DMS53 treated with DMSO at 0.1 percent for 48 hours (cell line): ENCODE measurements around the gene MED10.
"Not testable (repeated sequence)": the region's sequence is repeated elsewhere in the genome, so short reads cannot be mapped to it uniquely, and the experiment has no call there.

Experiments used
- DNase-seq: peaks from one replicate; lab custom pipeline; 2025; ENCODE audit not compliant: unreplicated experiment; lab: John Stamatoyannopoulos, UW

Gene MED10

DNA sequence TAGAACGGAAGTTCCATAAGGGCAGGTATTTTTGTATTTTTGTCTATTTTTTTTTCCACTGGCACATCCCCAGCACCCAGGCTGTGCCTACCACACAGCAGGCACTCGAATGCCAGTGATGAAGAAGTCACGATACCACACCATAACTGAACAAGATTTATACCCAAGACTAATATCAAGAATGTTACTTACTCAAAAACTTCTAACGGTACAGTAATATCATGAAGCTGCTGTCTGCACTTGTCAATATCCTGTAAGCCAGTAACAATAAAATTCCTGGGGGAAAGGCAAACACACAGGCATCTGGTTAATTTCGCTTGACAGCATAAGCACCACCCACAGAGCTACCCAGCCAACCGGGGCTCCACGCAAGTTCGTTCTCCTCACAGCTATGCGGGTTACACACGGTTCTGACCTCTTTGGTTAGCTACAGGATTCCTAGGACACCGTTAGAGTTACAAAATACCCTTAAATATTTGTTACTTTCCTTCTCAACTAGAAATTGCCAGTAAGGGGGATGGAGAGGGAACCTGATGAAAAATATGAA lies 1.3 kb downstream of the MED10 start:
- no peak for DNase-seq

DNA sequence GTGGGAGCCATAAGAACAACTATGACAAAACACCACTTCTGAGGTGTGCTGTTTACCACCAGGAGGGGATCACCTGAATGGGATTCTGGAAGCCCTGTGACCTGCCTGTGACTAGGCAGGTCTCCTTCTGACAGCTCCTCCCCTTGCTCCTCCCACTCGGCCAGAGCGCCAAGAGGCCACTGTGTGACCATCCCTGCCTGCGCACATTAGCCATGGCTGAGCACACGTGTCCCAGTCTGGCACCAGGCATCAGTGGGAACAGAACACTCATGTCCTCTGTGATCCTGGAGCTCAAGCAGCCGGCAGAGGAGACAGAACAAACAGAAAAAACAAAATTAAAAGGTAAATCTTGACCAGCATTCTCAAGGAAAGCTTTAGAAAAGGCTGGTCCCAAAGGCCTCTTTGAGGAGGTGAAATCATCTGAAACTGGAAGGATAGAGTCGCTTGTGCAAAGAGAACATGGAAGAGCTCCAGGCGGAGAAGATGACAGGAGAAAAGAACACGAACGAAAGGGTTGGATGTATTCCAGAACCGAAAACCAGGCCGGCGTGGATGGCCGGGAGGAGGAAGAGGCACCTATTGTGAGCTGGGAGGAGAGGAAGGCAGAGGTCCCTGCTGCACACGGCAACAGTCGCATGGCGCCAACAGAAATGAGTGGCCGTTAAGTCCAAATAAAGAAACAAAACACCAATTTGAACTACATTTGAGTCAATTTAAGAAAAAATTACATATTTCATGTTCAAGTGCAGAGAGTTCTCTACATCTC lies 5.1 kb downstream of the MED10 start:
- no peak for DNase-seq

GRCh38 chr5:6372251-6373080 lies 5.9 kb downstream of the MED10 start:
- DNase-seq = no peak

DNA sequence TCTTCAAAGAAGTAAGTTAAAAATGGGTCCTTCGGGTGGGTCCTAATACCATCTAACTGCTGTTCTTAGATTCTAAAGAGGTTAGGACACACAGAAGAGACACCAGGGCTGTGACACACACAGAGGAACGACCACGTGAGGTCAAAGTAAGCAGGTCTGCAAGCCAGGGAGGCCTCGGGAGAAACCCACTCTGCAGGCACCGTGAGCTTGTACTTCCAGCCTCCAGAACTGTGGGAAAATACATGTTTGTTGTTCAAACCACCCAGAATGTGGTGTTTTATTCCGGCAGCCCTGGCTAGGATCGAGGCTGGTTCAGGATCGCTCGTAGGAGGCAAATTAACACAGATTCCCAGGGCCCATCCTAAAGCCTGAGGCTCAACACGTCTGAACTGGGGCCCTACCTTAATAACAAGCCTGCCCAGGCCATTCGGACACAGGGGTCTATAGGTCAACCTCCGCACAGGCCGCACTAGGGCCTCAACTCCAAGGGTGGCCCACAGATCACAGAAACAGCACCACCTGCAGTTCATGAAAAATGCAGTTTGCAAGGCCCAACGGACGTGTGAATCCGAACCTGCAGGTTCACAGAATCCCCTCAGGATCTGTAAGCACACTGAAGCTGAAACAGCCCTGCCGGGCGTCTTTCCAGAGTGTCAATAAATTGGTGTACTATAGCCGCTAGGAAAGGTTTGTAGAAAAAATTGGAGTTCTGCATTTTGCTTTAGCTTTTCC lies 7.1 kb downstream of the MED10 start:
- DNase-seq = no peak

GRCh38 chr5:6370580-6370979 lies 7.8 kb downstream of the MED10 start:
- DNase-seq = no peak

- DNase-seq = no peak
These were observed 12.3 kb downstream of the MED10 start for GRCh38 chr5:6365977-6366590.

DNA sequence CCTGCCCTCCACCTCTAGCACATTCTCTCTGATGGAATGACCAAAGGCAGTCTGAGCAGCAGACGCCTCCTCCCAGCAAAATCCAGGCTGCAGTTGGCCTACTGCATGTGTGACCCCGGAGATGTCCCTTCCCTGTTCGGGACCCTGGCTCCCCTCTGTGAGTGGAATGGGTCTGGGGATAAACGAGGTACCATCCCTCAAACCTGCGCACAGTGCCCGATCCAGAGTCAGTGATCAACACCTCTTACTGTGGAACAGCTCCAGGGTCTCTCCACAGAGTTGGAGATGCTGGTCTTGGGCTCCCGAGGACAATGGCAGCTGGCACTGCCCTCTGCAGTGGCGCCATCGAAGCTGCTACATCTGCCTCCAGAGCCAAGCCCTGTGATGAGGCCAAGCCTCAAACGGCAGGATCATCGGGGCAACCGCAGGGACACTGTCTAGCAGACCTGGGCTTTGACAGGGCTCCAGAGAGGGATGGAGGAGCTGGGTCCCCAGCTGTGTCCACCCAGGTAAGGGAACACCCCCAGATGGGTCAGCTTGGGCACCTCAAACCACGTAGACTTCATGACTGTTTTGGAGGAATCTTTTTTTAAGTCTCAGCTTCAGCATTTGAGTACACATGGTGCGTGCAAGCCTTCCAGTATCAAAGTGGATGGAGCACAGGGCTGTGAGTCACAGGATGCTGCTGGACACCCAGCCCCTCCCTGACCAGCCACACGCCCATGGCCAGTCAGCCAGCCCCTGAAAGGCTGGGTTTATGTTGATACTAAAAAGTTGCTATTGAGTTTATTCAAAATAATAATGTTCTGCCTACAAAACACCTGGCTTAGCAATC lies 13.0 kb downstream of the MED10 start:
- DNase-seq = no peak

DNA sequence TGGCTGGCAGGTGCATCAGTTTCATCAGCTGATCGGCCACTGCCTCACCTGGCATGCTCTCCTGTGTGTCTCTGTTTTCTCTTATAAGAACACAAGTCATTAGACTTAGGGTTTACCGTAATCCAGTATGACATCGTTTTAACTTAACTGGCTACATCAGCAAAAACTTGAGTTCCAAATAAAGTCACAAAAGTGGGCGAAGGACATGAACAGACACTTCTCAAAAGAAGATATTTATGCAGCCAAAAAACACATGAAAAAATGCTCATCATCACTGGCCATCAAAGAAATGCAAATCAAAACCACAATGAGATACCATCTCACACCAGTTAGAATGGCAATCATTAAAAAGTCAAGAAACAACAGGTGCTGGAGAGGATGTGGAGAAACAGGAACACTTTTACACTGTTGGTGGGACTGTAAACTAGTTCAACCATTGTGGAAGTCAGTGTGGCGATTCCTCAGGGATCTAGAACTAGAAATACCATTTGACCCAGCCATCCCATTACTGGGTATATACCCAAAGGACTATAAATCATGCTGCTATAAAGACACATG lies 14.8 kb downstream of the MED10 start:
- DNase-seq = not testable (repeated sequence)

GRCh38 chr5:6362846-6363245 lies 15.5 kb downstream of the MED10 start:
- DNase-seq = no peak

DNA sequence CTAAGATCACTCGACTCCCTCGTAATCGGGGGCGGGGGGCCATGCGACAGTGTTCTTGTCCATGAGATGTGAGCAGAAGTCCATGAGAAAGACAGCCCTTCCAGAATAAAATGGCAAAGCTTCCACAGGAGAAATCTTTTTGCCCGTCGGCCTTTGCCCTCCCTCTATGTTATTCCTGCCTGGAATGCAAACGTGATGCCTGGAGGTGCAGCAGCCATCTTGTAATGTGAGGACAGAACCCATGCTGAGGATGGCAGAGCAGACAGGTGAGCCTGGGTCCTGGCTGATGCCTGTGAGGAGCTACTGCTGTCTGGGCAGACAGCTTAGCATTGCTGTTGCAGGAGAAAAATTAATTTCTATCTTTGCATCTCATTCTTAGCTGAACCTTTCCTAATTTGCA lies 17.2 kb downstream of the MED10 start:
- no peak for DNase-seq

DNA sequence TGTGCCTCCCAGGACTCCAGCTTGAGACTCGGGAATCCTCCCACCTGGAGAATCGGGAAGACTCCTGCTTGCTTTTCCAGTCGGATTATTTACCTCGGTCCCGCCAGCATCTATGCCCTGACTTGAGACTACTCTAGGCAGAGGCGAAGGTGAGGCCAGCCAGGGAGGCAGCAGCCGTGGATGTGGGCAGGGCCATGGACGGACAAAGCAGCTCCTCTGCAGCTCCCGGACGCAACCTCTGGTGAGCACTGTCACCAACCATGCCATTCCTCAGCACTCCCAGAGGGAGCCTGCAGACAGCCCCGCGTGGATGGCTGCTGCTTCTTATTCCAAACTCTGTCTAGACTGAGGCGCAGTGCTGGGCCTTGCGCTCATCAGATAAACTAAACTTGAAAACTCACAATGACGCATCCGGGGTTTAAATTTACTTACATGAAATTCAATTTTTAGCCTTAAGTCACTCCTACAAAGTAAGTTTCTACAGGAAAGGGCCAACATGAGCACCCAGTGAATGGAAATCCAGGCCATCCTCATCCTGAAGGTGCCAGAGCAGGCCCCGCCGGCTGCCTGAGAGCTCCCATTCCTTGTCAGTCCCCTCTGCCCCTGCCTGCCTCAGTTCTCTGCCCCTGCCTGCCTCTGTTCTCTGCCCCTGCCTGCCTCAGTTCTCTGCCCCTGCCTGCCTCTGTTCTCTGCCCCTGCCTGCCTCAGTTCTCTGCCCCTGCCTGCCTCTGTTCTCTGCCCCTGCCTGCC lies 17.8 kb downstream of the MED10 start:
- no peak for DNase-seq

DNA sequence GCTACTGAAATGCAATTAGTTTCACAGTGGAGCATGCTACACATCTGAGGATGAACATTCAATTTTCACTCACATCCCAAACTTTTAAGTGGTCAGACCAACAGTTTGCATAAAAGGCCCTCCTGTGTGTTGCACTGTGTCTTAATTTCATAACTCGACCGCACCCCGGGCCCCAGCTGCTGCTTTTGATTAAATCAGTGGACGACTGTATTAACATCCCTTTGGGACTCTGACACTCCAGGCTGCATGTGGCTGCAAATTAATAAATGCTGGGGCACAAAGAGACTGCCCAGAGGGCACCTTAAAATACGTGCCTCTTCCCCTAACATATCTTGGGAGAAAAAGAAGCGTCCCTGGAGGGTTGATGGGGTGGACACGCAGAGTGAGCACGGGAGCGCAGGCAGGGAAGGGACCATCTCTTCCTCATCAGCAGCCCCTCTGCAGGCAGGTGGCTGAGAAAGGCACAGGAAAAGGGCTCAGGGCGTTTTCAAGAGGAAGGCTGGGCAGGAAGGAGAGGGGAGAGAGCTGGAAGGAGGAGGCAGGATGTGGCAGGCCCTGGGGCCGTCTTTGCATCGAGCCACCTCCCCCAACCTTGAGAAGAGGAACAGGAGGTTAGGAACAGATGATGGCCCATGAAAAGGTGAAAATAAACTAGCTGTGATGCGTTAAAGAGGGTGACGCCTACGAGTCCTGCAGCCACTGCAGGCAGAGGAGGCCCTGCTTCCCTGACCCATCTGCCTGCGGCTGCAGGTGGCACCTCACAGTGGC lies 18.6 kb downstream of the MED10 start:
- DNase-seq = no peak

GRCh38 chr5:6358434-6358820 lies 19.9 kb downstream of the MED10 start:
- DNase-seq = no peak

DNA sequence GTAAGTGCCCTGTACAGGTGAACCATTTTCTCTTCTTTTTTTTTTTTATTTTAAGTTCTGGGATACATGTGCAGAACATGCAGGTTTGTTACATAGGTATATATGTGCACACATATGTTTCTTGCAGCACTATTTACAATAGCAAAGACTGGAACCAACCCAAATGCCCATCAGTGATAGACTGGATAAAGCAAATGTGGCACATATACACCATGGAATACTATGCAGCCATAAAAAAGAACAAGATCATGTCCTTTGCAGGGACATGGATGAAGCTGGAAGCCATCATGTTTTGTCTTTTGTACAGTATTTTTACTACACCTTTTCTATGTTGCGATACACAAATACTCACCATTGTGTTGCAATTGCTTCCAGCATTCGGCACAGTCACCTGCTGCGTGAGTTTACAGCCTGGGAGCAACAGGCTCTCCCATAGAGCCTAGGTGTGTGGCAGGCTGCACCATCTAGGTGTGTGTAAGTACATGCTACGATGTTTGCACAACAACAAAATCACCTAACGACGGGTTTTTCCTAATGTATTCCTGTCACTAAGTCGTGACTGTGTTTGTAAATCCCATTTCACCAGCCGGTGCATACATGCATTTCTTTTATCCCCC lies 20.4 kb downstream of the MED10 start:
- DNase-seq = not testable (repeated sequence)

DNA sequence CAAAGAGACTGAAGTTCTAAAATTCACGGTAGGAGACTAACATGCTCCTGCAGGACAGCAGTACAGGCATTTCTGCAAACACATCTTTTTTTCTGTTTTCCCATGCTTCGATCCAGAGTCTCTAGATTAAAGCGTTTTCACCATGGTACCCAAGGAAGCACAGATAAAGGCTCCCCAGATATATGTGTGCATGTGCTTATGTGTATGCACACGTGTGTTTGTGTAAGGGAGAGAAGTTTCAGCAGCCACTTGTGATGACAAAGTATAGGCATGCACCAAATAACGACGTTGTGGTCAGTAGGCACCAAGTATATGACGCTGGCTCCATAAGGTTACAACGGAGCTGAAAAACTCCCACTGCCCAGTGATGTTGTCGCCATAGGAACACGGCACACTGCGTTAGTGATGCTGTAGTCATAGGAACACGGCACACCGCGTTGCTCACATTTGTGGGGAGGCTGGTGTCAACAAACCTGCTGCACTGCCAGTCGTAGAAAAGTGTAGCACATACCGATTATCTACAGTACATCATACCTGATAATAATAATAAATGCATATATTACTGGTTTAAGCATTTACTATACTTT lies 21.7 kb downstream of the MED10 start:
- DNase-seq = no peak

- no peak for DNase-seq
These were observed 23.1 kb downstream of the MED10 start for GRCh38 chr5:6355294-6355693.

GRCh38 chr5:6354848-6355247 lies 23.5 kb downstream of the MED10 start:
- DNase-seq = no peak
